HCT116 (cell line): ENCODE results near the gene C11orf42. TPM values are rescaled to one million over a fixed set of nuclear protein-coding genes. Genes with fewer than 3 reads are reported as not detected.

Source experiments
- ATAC-seq: fragments of 200-7000 bp; cut with Tn5 transposase; 2 replicates; pipeline ENCODE4 v1.9.1; 2020; ENCODE audit warnings: mild to moderate bottlenecking, moderate library complexity
- BruUV-seq: library from RNA; stranded (reverse); fragments of 400-500 nt; replicated peaks from 2 replicates; lab custom pipeline; 2021; lab: Mats Ljungman, UMichigan
- CTCF ChIA-PET: fragments of 300-600 bp; sonication (Branson Sonifier 250); formaldehyde crosslinking; loops from one replicate; lab custom pipeline; 2021; ENCODE audit warnings: antibody characterized with exemption; lab: Charles Lee
- POLR2A ChIA-PET: fragments of 300-600, 350-600 bp; sonication (Branson Sonifier 250); formaldehyde crosslinking; loops from one replicate; lab custom pipeline; 2021; ENCODE audit warnings: antibody characterized with exemption; lab: Charles Lee
- RAD21 ChIA-PET, 2 experiments: fragments of 300-600 bp; sonication (Branson Sonifier 250); formaldehyde crosslinking; loops; one replicate each; lab custom pipeline; 2023; ENCODE audit warnings: low total read pairs in 2 of 2; ENCODE audit not compliant: uncharacterized antibody in 2 of 2, unreplicated experiment in 2 of 2, low non-redundant PET in 1 of 2; lab: Charles Lee
- DNase-seq: peaks from one replicate; pipeline ENCODE4 v3.0.0-alpha.2; 2010; ENCODE audit warnings: low read depth, low spot score
- H2AFZ ChIP-seq: fragments of 200-600 bp; shearing (Covaris generic), sonication (generic); 2 replicates; pipeline ENCODE4 v1.6.1; 2017; ENCODE audit warnings: low read depth, mixed run types, mixed read lengths, antibody characterized with exemption, low read length; ENCODE audit not compliant: poor library complexity, severe bottlenecking
- H3K27ac ChIP-seq: 2 replicates; pipeline ENCODE4 v1.5.1; 2012; ENCODE audit warnings: low read depth, low read length
- H3K27me3 ChIP-seq: fragments of 200-600 bp; sonication (generic); 2 replicates; pipeline ENCODE4 v1.6.1; 2016; ENCODE audit warnings: mixed run types, low read length, mixed read lengths; ENCODE audit not compliant: insufficient read depth
- H3K36me3 ChIP-seq, 2 experiments: fragments of 200-500 bp in 1 of 2; fragments of 200-600 bp in 1 of 2; sonication (Bioruptor generic) in 1 of 2; sonication (generic) in 1 of 2; 2 replicates each; pipeline versions ENCODE4 v1.5.1 to v1.6.1; 2014 to 2016; ENCODE audit warnings: low read length in 2 of 2, inconsistent platforms in 1 of 2, mixed read lengths in 1 of 2, mixed run types in 1 of 2; ENCODE audit not compliant: insufficient read depth in 2 of 2, control insufficient read depth in 1 of 2
- H3K4me1 ChIP-seq, 2 experiments: fragments of 200-600 bp in 1 of 2; sonication (generic) in 1 of 2; 2 replicates each; pipeline versions ENCODE4 v1.5.1 to v1.6.1; 2012 to 2017; ENCODE audit warnings: low read length in 2 of 2, inconsistent platforms in 1 of 2, mild to moderate bottlenecking in 1 of 2, mixed read lengths in 1 of 2, mixed run types in 1 of 2, moderate library complexity in 1 of 2; ENCODE audit not compliant: insufficient read depth in 2 of 2, control insufficient read depth in 1 of 2
- H3K4me2 ChIP-seq: fragments of 200-600 bp; sonication (generic); 2 replicates; pipeline ENCODE4 v1.6.1; 2017; ENCODE audit warnings: mixed run types, low read length, mixed read lengths
- H3K4me3 ChIP-seq, 2 experiments: fragments of 200-600 bp in 1 of 2; sonication (generic) in 1 of 2; replicated peaks in 1 of 2; 2 replicates each; pipeline ENCODE4 v1.5.1; 2011 to 2016; ENCODE audit warnings: low read length in 2 of 2, control low read depth in 1 of 2, low read depth in 1 of 2, mild to moderate bottlenecking in 1 of 2, mixed read lengths in 1 of 2, mixed run types in 1 of 2
- H3K79me2 ChIP-seq: fragments of 200-600 bp; sonication (generic); 2 replicates; pipeline ENCODE4 v1.6.1; 2017; ENCODE audit warnings: mild to moderate bottlenecking, mixed run types, low read length, moderate library complexity, mixed read lengths; ENCODE audit not compliant: insufficient read depth
- H3K9ac ChIP-seq: fragments of 200-600 bp; sonication (generic); 2 replicates; pipeline ENCODE4 v1.6.1; 2016; ENCODE audit warnings: low read length, mixed read lengths
- H3K9me2 ChIP-seq: fragments of 200-600 bp; sonication (generic), shearing (Covaris generic); 2 replicates; pipeline ENCODE4 v1.6.1; 2017; ENCODE audit warnings: mixed run types, mild to moderate bottlenecking, moderate library complexity; ENCODE audit not compliant: insufficient read depth
- H3K9me3 ChIP-seq, 2 experiments: fragments of 200-500 bp in 1 of 2; fragments of 200-600 bp in 1 of 2; sonication (Bioruptor generic) in 1 of 2; sonication (generic) in 1 of 2; 2 replicates each; pipeline ENCODE4 v1.6.1; 2014 to 2017; ENCODE audit warnings: low read length in 2 of 2, mixed read lengths in 2 of 2, inconsistent platforms in 1 of 2, low read depth in 1 of 2, mild to moderate bottlenecking in 1 of 2, mixed run types in 1 of 2, moderate library complexity in 1 of 2; ENCODE audit not compliant: control insufficient read depth in 1 of 2, insufficient read depth in 1 of 2
- H4K20me1 ChIP-seq: fragments of 200-600 bp; sonication (generic), shearing (Covaris generic); 2 replicates; pipeline ENCODE4 v1.6.1; 2017; ENCODE audit warnings: mixed run types, mild to moderate bottlenecking, moderate library complexity; ENCODE audit not compliant: insufficient read depth
- CBX3 ChIP-seq: IDR thresholded peaks from 2 replicates; pipeline ENCODE4 v1.6.1; 2012; ENCODE audit warnings: low read depth
- EGR1 ChIP-seq: IDR thresholded peaks from 2 replicates; pipeline ENCODE4 v1.6.1; 2012; ENCODE audit warnings: low read depth
- ELF1 ChIP-seq: IDR thresholded peaks from 2 replicates; pipeline ENCODE4 v1.6.1; 2012; ENCODE audit warnings: low read depth, borderline replicate concordance
- EZH2phosphoT487 ChIP-seq: fragments of 200-600 bp; IDR thresholded peaks from 2 replicates; pipeline ENCODE4 v1.6.1; 2018; ENCODE audit warnings: antibody characterized with exemption, borderline replicate concordance
- FOSL1 ChIP-seq: IDR thresholded peaks from 2 replicates; pipeline ENCODE4 v1.6.1; 2012; ENCODE audit warnings: low read depth
- JUND ChIP-seq: IDR thresholded peaks from 2 replicates; pipeline ENCODE4 v1.6.1; 2012
- POLR2A ChIP-seq: IDR thresholded peaks from 2 replicates; pipeline ENCODE4 v1.7.0; 2011; ENCODE audit warnings: borderline replicate concordance; ENCODE audit not compliant: insufficient read depth, insufficient read length; ENCODE audit errors: extremely low read depth
- POLR2AphosphoS5 ChIP-seq: IDR thresholded peaks from 2 replicates; pipeline ENCODE4 v1.6.1; 2011; ENCODE audit warnings: mild to moderate bottlenecking, low read depth, low read length, moderate library complexity
- RAD21 ChIP-seq: IDR thresholded peaks from 2 replicates; pipeline ENCODE4 v1.6.1; 2012; ENCODE audit warnings: low read depth, mild to moderate bottlenecking
- SIN3A ChIP-seq: IDR thresholded peaks from 2 replicates; pipeline ENCODE4 v1.6.1; 2012; ENCODE audit warnings: low read depth
- SRF ChIP-seq: IDR thresholded peaks from 2 replicates; pipeline ENCODE4 v1.6.1; 2012; ENCODE audit warnings: low read depth
- TCF7L2 ChIP-seq: IDR thresholded peaks from 2 replicates; pipeline ENCODE4 v1.7.0; 2011; ENCODE audit warnings: borderline replicate concordance, inconsistent platforms; ENCODE audit not compliant: insufficient read depth, insufficient read length; ENCODE audit errors: extremely low read depth
- intact Hi-C: fragments of 100-400 bp; cut with micrococcal nuclease; formaldehyde crosslinking; loops from 2 replicates; pipeline ENCODE4 v1.10.0; 2022
- total RNA-seq: library from RNA; stranded (reverse); gene quantifications from one replicate; pipeline ENCODE4 v1.2.1, GENCODE V29; 2021; ENCODE audit not compliant: unreplicated experiment
- TF ChIP-seq, protein P1 (sequence below): IDR thresholded peaks from 2 replicates; pipeline ENCODE4 v1.6.1; 2012
- TF ChIP-seq, protein P2 (sequence below), 3 experiments: fragments of 200-600 bp in 1 of 3; sonication (generic) in 1 of 3; IDR thresholded peaks in 2 of 3; conservative IDR thresholded peaks in 1 of 3; 2 replicates each; pipeline ENCODE4 v1.5.1; 2012 to 2017; ENCODE audit warnings: low read depth in 2 of 3, low read length in 2 of 3, antibody characterized with exemption in 1 of 3, borderline replicate concordance in 1 of 3, control low read depth in 1 of 3, mild to moderate bottlenecking in 1 of 3, mixed read lengths in 1 of 3, mixed run types in 1 of 3, moderate library complexity in 1 of 3; ENCODE audit not compliant: insufficient read depth in 1 of 3
- TF ChIP-seq, protein P3 (sequence below): IDR thresholded peaks from 2 replicates; pipeline ENCODE4 v1.6.1; 2012; ENCODE audit warnings: low read depth

The C11orf42 gene
- total RNA-seq, 1 experiment from 2014 or later = not detected

DNA sequence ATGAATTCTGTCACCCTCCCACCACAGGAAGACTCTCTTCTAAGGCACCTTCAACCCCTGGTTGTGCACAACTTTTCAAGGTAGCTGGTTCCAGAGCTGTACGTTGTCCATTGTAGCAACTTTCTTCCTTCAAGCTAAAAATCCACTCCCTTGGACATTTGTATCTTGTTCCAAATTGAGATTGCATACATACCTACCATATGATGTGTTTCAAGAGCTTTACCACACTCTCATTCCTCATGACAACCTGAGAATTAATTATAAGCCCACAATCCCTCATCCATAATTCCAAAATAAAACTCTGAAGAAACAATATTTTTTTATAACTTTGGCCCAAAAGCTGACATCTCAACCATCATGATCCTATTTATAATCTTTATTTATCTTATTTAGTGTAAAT, 3.3 kb upstream of the C11orf42 start:
- no peak overlapping the region for H3K4me2 ChIP-seq
- H2AFZ ChIP-seq = no peak overlapping the region
- DNase-seq = no peak
- no peak for ATAC-seq
- no peaks in the 10 kb centered on the region; a peak in 1 of 4 replicates for H3K36me3 ChIP-seq
- ChIA-PET CTCF (interaction anchor here (1.1 kb wide), 2 partner anchors 48 to 80 kb away, joined by 3 read pairs; no protein-coding TSS in a partner anchor), POLR2A (no interaction called here), RAD21 (no interaction called here)
- no peak overlapping the region for H3K27ac ChIP-seq
- no peaks in the 10 kb centered on the region for H3K4me1 ChIP-seq
- no peaks in the 10 kb centered on the region for H3K9me2 ChIP-seq
- H3K79me2 ChIP-seq = no peaks in the 10 kb centered on the region
- H4K20me1 ChIP-seq = no peaks in the 10 kb centered on the region
- no peaks in the 10 kb centered on the region for H3K9me3 ChIP-seq
- no peak overlapping the region for H3K9ac ChIP-seq
- no peak for TF ChIP-seq FOSL1
- TF ChIP-seq, protein P1, sequence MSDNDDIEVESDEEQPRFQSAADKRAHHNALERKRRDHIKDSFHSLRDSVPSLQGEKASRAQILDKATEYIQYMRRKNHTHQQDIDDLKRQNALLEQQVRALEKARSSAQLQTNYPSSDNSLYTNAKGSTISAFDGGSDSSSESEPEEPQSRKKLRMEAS = no peak
- no peak for TF ChIP-seq POLR2A
- TF ChIP-seq SIN3A = no peak
- no peak for TF ChIP-seq CBX3
- no peak for TF ChIP-seq EZH2phosphoT487
- TF ChIP-seq TCF7L2 = no peak
- no peak for TF ChIP-seq ELF1
- no peak for TF ChIP-seq RAD21
- TF ChIP-seq SRF = no peak
- TF ChIP-seq POLR2AphosphoS5 = no peak
- TF ChIP-seq EGR1 = no peak
- intact Hi-C loops = no loop called here
- peaks cover 14% of the 10 kb centered on the region; the same call in 1 of the 2 replicates for H3K27me3 ChIP-seq
- BruUV-seq = no TSS peak
- no peak overlapping the region for H3K4me3 ChIP-seq

DNA sequence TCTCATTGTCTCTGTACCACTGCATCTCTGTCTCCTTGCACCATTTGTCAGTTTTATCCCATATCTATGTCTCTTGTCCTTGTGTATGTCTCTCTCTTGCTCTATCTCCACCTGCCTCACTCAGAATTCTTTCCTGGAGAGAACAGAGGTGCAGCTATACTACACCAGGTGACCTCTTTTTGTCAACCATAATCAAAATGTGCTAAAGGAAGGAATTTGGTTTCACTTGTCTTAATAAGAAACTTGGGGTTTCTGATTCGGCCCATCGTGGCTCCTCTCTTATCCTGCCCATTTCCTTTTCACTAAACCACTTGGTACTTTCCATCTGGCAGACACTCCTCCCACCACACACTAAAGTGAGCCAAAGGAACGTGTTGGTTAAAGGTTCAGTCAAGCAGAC, 2.0 kb upstream of the C11orf42 start:
- Histone ChIP-seq H3K9ac (no peak overlapping the region), H2AFZ (no peak overlapping the region), H3K79me2 (no peaks in the 10 kb centered on the region), H3K4me3 (no peak overlapping the region), H3K27me3 (peaks cover 5% of the 10 kb centered on the region; the same call in 1 of the 2 replicates), H3K9me3 (no peaks in the 10 kb centered on the region), H3K4me2 (no peak overlapping the region), H3K27ac (no peak overlapping the region), H4K20me1 (no peaks in the 10 kb centered on the region), H3K4me1 (no peaks in the 10 kb centered on the region), H3K36me3 (no peaks in the 10 kb centered on the region; a peak in 1 of 4 replicates), H3K9me2 (no peaks in the 10 kb centered on the region)
- no TSS peak for BruUV-seq
- DNase-seq = no peak
- ChIA-PET RAD21 (no interaction called here), POLR2A (no interaction called here), CTCF (no interaction called here)
- ATAC-seq = no peak
- intact Hi-C loops = no loop called here
- no peak for TF ChIP-seq ELF1
- TF ChIP-seq JUND = no peak
- TF ChIP-seq, protein P1 = no peak
- TF ChIP-seq, protein P2, sequence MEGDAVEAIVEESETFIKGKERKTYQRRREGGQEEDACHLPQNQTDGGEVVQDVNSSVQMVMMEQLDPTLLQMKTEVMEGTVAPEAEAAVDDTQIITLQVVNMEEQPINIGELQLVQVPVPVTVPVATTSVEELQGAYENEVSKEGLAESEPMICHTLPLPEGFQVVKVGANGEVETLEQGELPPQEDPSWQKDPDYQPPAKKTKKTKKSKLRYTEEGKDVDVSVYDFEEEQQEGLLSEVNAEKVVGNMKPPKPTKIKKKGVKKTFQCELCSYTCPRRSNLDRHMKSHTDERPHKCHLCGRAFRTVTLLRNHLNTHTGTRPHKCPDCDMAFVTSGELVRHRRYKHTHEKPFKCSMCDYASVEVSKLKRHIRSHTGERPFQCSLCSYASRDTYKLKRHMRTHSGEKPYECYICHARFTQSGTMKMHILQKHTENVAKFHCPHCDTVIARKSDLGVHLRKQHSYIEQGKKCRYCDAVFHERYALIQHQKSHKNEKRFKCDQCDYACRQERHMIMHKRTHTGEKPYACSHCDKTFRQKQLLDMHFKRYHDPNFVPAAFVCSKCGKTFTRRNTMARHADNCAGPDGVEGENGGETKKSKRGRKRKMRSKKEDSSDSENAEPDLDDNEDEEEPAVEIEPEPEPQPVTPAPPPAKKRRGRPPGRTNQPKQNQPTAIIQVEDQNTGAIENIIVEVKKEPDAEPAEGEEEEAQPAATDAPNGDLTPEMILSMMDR (IDR thresholded peaks at IDR 0.05 in 2 of 3, conservative IDR thresholded peaks at IDR 0.05 in 1 of 3; ENCODE audit: borderline replicate concordance in 1 of 3, insufficient read depth in 1 of 3, low read depth in 2 of 3, low read length in 2 of 3) = no peak
- TF ChIP-seq, protein P3, sequence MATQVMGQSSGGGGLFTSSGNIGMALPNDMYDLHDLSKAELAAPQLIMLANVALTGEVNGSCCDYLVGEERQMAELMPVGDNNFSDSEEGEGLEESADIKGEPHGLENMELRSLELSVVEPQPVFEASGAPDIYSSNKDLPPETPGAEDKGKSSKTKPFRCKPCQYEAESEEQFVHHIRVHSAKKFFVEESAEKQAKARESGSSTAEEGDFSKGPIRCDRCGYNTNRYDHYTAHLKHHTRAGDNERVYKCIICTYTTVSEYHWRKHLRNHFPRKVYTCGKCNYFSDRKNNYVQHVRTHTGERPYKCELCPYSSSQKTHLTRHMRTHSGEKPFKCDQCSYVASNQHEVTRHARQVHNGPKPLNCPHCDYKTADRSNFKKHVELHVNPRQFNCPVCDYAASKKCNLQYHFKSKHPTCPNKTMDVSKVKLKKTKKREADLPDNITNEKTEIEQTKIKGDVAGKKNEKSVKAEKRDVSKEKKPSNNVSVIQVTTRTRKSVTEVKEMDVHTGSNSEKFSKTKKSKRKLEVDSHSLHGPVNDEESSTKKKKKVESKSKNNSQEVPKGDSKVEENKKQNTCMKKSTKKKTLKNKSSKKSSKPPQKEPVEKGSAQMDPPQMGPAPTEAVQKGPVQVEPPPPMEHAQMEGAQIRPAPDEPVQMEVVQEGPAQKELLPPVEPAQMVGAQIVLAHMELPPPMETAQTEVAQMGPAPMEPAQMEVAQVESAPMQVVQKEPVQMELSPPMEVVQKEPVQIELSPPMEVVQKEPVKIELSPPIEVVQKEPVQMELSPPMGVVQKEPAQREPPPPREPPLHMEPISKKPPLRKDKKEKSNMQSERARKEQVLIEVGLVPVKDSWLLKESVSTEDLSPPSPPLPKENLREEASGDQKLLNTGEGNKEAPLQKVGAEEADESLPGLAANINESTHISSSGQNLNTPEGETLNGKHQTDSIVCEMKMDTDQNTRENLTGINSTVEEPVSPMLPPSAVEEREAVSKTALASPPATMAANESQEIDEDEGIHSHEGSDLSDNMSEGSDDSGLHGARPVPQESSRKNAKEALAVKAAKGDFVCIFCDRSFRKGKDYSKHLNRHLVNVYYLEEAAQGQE = no peak
- TF ChIP-seq CBX3 = no peak
